Fibroblast of skin of abdomen (primary cell): Measurements from ENCODE around the gene CHCHD1. TPM values are rescaled to one million over a fixed set of nuclear protein-coding genes. Genes with fewer than 3 reads are reported as not detected.
"Not testable (repeated sequence)": the region's sequence is repeated elsewhere in the genome, so short reads cannot be mapped to it uniquely, and the experiment has no call there.

ENCODE experiments used
- DNase-seq: peaks from one replicate; pipeline ENCODE4 v3.0.0-alpha.2; 2013
- polyA plus RNA-seq, 2 experiments: library from polyadenylated mRNA; unstranded; fragments of 120-200 nt; gene quantifications; one replicate each; pipeline ENCODE4 v1.2.1, GENCODE V29; 2013; ENCODE audit not compliant: insufficient read length in 2 of 2

Gene CHCHD1
- polyA plus RNA-seq (2013, experiment 1 of 2; ENCODE audit: insufficient read length): 42.5 TPM
- polyA plus RNA-seq (2013, experiment 2 of 2; ENCODE audit: insufficient read length): 43.1 TPM

DNA sequence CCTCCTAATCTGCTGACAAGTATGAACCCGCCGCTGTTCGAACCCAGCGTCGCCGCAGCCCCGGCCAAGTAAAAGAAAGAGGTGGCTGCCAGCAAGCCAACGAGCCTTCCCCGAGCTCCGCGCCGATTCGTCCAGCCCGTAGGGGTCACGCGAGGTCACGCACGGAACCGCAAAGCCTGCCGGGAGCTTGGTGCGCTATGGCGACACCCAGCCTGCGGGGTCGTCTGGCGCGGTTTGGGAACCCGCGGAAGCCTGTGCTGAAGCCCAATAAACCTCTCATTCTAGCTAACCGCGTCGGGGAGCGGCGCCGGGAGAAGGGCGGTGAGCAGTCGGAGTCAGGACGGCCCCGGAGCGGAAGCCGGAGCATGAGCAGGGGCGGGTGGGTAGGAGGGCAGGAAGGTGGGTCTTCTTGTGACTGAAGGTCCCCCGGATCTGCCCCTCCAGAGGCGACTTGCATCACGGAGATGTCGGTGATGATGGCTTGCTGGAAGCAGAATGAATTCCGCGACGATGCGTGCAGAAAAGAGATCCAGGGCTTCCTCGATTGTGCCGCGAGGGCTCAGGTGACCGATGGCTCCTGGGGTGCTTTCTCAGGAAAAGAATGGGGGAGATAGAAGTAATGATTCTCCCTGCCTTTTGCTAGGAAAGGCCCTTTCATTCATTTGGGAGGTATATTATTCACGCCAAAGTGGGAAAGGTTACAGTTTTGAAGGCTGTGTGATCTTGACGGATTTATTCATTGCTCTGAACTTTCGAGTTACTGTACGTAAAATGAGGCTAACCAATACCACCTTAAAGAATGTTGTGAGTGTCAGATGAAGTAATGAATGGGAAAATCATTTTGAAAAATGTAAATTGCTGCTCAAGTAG is at the start of gene CHCHD1:
Gene CHCHD1 (plus strand): TSS at position 170 of the 870 bp plus-strand sequence. CDS start 28 bp downstream, at position 198.
- peak; percentile 85 for DNase-seq

- DNase-seq: no peak
These were observed 49.4 kb upstream of the CHCHD1 start for GRCh38 chr10:73732426-73732825.

- no peak for DNase-seq
These were observed 48.8 kb upstream of the CHCHD1 start for GRCh38 chr10:73732931-73733623.

- DNase-seq: no peak
These were observed 47.7 kb upstream of the CHCHD1 start for GRCh38 chr10:73734028-73734720.

DNA sequence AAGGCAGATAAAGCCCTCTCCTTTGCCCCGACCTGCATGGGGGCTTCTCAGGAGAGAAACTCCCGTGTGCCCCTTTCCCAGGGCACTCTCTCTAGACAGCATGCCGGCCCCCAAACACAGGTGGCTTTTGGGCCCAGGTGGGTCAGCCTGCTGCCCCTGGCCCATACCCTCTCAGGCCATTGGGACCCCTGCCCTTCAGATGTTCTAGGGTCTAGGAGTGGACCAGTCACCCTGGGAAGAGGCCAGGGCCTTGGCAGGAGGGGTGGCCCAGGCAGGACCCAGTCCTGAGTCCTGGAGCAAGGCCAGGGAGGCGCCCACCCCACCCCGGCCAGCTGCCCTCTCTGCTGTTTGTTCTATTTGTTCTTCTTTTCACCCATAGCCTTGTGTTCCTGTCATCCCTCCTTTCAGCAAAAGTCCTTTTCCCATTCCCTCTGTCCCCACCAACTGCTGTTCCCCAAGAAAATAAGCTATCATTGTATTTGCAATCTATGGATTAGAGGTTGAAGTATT is 47.0 kb upstream of the CHCHD1 start:
- DNase-seq: no peak

GRCh38 chr10:73740501-73741254 is 41.2 kb upstream of the CHCHD1 start:
- DNase-seq: not testable (repeated sequence)

- DNase-seq: no peak
These were observed 39.5 kb upstream of the CHCHD1 start for GRCh38 chr10:73742454-73742734.

DNA sequence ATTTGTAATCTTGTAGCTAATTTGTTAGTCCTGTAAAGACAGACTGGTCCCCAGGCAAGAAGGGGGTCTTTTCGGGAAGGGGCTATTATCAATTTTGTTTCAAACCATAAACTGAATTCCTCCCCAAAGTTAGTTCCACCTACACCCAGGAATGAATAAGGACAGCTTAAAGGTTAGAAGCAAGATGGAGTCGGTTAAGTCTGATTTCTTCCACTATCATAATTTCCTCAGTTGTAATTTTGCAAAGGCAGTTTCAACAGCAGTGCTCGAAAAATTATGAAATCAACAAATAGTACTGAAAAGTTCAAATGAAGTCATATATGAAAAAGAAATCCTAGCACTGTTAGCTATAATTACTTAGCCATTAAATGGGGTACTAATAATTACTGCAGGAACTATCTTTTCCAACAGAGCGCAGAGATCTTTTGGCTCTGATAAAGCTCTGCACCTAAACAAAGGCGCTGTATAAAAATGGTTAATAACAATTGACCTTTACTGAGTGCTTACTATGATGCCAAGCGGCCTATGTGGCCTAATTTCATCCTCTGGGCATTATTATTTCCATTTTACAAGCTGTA is 38.4 kb upstream of the CHCHD1 start:
- no peak for DNase-seq

DNA sequence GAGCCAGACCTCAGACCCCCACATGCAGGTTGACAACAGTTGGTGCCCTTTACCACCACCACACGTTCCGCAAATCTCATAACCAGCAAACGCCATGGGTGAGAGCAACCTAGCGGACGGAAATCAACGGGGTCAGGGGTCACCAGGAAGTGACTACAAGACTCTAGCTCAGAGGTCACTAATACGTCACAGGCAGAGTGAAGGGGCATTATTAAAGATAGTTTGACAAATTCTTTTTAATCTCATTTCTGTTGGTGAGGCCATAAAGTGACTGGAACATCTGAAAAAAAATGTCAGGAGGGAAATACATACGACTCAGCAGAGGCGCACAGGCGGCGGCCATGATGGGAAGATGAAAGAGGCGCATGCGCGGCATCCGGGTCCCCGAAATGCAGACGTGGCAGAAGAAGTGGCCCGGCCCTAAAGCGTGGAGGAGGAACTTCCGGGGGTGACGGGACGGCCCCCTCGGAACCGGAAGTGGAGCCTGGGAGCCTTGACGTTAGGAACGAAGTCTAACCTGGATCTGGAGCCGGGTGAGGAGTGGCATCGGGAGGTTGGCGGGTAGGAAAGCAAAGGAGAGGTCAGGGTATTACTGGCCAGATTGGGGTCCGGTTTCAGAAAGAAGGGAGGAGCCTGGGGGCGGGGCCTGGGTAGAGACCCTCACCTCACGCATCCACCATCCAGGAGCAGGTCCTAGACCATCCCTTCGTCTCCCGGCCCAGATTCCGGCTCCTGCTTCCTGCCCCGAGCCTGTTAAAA is 37.8 kb upstream of the CHCHD1 start, which contains the start of gene SEC24C:
Gene SEC24C (plus strand): TSS at position 468 of the 759 bp plus-strand sequence. CDS start 2,461 bp downstream, outside the sequence.
- DNase-seq: peak; percentile 97

DNA sequence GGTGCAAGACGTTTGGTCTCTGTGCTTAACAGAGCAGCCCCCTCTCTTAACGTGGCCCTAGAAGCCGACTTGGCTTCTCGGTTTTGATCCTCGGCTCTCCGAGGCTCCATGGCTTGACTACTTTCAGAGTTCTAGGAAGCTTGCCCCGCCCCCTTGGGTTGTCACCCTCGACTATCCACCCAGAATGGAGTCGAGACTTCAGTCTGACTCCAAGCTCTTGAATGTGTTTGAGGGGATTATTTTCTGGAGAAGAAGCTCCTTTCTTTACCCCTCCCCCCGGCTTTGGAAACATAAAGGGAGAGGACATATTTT is 37.2 kb upstream of the CHCHD1 start:
- peak; percentile 56 for DNase-seq

DNA sequence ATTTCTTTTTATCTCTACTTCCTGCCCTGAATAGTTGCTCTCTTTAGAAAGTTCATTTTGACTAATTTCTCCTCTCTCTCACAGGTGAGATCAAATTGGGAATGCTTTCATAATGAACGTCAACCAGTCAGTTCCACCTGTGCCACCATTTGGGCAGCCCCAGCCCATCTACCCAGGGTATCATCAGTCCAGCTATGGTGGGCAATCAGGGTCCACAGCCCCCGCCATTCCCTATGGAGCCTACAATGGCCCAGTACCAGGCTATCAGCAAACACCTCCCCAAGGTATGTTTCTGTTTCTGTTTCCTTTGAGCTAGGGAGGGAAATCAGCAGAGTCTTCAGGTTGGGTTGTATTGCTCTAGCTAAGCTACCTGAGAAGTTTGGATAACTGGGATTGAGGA is 35.1 kb upstream of the CHCHD1 start:
- DNase-seq: no peak

DNA sequence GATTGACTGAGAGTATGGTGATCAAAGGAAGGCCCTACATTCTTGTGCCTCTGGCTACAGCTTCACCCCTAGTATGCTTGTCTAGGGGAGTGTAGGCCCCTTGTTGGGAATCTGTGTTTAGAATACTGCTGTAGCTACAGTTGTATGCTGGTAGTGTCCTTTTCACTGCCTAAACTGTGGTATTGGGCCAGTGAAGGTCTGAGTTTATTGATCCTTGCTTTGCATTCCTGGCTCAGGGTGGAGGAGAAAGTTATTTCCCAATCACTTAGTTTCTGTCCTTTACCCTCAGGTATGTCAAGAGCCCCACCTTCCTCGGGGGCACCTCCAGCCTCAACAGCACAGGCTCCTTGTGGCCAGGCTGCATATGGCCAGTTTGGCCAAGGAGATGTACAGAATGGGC is 31.0 kb upstream of the CHCHD1 start:
- no peak for DNase-seq

DNA sequence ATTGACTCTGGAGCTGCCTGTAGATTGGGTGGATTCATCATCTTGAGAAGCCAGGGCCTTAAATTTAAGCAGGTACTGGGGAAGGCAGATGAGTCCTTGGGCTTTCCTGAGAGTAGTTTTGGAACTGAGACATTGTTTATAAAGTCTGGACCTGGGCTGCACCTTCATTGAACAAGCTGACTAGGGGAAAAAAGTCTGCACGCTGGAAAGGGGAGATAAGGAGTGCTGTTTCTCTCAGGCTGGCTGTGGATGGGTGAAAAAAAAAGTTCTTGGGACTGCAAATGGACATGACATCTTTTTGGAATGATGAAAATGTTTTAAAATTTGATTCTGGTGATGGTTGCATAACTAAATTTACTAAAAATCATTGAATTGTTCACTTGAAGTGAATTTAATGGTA is 25.7 kb upstream of the CHCHD1 start:
- DNase-seq: no peak

GRCh38 chr10:73758704-73759511 is 22.9 kb upstream of the CHCHD1 start:
- DNase-seq: no peak

DNA sequence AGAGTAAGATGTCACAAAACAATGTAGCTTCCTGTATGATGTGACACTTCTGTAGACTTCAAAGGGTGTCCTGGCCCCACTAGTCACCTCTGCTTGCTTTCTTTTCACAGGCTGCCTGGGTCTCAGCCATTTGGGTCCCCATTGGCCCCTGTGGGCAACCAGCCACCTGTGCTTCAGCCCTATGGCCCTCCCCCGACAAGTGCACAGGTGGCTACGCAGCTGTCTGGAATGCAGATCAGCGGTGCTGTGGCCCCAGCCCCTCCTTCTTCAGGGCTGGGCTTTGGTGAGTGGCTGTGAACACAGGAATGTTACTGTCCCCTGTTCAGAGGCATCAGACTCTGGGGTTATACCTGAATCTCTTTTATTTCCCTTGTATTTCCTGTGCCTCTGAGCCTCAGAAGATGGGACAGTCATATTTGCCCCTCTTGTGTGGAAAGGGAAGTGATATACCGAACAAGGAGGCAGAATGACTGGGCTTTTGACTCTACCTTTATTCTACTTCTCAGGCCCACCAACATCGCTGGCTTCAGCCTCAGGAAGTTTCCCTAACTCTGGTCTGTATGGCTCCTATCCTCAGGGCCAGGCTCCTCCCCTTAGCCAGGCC is 22.2 kb upstream of the CHCHD1 start:
- DNase-seq: no peak

DNA sequence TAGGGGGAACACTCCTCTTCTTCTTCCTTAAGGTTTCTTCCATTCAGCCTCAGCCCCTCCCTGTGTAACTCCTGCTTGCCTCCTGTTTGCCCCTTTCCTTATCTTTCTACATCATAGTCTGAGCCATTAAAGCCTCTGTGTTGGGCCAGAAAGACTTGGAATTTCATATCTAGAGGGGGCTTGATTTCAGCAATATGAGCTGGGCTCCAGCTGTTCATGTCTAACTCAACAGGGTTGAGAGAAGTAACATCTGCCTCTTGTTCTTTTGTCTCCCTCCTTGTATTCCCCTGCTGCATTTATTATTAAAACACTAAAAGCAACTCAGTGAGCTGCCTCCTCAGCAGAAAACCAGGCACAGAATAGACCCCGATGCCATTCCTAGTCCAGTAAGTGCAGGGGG is 20.1 kb upstream of the CHCHD1 start:
- DNase-seq: no peak

DNA sequence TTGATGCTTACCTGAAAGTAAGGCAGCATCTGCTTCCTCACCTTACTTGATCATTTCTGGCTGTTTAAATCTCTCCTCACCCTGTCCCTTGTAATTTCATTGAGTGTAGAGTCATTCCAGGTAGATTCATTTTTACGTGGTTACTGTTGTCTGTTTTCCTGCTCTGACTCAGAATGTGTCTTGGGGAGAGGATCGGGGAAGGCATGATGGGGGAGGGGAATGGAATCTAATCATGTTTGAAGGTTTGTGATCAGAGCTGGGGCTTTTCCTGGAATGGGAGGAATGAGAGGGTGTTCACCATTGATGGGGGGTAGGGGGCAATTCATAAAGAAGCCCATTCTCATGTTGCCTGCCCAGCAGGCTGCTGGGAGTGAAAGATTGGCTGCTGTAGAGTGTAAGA is 18.9 kb upstream of the CHCHD1 start:
- peak; percentile 44 for DNase-seq

- no peak for DNase-seq
These were observed 18.5 kb upstream of the CHCHD1 start for GRCh38 chr10:73763343-73763742.

DNA sequence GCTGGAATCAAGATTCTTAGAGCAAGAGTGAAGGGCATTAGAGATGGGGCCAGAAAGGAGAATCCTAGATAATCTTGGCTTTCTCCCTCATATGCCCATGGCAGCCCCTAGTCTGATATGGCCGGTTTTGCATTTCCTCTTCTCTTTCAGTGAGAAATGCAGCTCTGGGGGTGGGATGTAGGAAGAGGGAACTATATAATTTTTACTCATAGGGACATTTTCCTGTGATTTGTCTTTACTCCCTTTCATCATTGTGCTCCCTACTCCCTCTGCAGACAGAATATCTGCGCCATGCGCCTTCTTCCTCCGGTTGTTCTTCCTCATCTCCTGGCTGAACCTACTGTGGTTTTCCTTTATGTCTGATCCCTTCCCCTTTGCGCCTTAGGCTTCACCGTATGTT is 16.8 kb upstream of the CHCHD1 start:
- DNase-seq: no peak

- no peak for DNase-seq
These were observed 13.0 kb upstream of the CHCHD1 start for GRCh38 chr10:73768881-73769280.
